ENCODE data around the gene HLA-DMA.

The HLA-DMA gene

GRCh38 chr6:32920715-32921114 lies 32.2 kb downstream of the HLA-DMA start:
- no peak for DNase-seq

GRCh38 chr6:32912951-32913350 lies 39.9 kb downstream of the HLA-DMA start:
- peak; percentile 67 for DNase-seq

GRCh38 chr6:32908897-32909296 lies 44.0 kb downstream of the HLA-DMA start:
- no peak for DNase-seq

- DNase-seq: no peak
Measured at GRCh38 chr6:32906539-32906938, 46.4 kb downstream of the HLA-DMA start.

GRCh38 chr6:32905078-32905477 lies 47.8 kb downstream of the HLA-DMA start:
- DNase-seq: no peak

GRCh38 chr6:32903952-32904351 lies 48.9 kb downstream of the HLA-DMA start:
- no peak for DNase-seq

All from DMS 273 treated with DMSO at 0.1 percent for 48 hours (cell line).